ENCODE data around the gene ARHGAP24.

GRCh38 chr4:85673540-85673939, 198.6 kb downstream of the ARHGAP24 start:
- TF ChIP-seq CTCF (IDR thresholded peaks at IDR 0.05; ENCODE audit: insufficient read depth, low read length, poor library complexity, severe bottlenecking) (no peak), EZH2phosphoT487 (conservative IDR thresholded peaks at IDR 0.05; ENCODE audit: low read length) (no peak)
